KG1 (cell line): ENCODE measurements around the gene STIMATE.

Experiments
- DNase-seq: peaks from one replicate; lab custom pipeline; 2025; lab: John Stamatoyannopoulos, UW

STIMATE gene

DNA sequence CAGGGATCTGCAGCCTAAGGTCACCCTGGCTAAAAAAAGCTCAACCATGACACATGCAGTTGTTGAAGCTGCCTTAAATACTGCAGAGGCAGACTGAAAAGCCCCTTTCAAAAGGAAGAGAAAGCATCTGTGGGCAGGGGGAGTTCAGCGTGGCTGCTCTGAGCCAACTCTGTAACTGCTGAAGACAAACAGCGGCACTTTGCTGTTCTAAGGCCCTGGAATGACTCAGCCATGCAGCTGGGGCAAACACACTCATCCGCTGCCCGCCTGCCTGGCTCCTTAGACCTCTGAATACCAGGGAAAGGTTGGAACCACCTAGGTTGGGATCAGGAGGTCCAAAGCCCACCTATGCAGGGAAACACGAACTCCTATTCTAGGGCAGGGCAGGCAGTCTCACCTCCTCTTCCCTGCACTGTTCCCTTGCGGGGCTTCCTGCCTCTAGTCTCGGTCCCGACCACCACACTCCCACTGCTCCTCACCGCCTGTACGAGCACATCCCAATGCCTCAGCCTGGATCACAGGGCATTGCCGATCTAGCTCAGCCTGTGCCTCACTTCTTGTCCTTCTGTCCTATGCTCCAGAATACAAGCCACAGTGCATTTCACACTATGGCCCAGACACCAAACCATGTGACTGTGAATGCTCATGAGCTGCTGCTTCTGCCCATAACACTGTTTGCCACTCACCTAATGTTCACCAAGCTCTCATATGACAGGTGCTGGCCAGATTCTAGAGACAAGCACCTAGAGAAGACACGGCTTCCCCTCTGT lies 56.0 kb downstream of the STIMATE start:
- DNase-seq: no peak

DNA sequence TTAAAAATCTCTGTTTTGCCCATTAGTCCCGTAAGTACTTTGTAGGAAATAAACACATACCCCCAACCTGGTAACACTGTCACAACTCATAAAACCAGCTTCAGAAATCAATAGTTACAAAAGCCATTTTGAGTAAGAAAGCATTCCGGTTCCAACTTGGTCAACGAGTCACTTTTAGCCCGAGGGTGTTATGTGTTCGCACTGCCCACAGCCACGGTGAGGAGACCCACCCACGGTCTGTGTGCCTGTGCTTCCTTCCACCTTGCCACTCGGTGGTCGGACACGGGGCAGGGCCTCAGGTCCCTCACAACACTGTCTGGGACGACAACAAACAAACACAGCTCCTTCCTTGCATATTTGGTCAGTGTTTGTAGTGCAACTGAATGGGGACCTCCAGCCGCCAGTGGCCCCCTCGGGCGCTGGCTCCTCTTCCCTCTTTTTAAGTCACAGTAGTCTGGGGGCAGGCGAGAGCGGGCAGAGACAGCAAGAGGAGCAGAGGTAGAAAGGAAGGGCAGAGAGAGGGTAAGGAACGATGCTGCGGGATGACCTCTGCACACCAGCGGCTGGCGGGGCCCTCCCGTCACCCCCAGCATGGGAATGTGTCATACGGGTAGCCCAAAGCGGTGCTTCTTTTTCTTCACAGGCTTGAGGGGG lies 57.3 kb downstream of the STIMATE start:
- DNase-seq: no peak

DNA sequence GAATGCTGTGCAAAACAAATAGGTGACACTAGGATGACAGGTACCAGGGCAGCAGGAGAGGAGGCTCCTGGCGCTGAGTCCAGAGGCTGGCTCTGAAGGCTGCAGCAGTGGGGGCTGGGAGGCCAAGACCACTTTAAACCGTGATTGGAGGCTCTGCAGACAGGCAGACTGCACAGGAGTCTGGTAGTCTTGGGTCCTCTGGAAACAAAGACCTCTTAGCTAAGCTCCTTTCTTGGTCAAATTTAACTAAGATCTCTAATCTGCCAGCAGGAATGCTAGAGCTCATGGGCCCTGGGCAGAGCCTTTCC lies 58.1 kb downstream of the STIMATE start:
- no peak for DNase-seq

DNA sequence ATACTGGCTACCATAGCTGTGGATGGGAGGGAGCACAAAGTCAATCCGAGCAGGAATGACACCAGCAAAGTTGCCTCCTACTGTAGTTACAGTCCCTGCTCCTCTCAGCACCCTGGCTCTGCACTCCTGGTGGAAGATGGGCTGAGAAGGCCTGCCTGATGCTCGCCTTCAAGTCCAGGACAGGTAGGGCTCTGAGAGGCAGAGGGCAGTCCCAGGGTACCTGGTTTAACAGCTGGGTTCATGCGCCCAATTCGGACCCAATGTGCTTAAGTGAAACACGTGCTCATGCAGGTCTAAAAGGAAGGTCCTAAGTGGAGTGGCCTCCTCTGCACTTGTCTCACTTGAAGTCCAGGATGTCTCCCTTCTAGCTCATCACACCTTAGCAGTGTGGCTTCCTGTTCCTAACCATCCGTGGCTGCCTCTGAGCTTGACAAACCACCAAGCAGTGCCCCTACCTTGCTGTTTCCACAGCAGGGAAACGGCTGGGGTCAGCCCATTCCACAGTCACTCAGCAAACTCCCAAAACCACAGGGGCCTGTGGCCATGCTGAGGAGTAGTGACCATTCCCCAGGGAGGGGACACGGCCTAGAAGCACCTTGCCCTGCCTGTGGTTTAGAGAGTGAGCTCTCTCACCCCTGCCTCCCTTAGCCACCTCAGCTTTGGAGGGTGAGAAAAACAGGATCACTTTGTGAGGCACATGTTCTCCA lies 58.6 kb downstream of the STIMATE start:
- DNase-seq: no peak

DNA sequence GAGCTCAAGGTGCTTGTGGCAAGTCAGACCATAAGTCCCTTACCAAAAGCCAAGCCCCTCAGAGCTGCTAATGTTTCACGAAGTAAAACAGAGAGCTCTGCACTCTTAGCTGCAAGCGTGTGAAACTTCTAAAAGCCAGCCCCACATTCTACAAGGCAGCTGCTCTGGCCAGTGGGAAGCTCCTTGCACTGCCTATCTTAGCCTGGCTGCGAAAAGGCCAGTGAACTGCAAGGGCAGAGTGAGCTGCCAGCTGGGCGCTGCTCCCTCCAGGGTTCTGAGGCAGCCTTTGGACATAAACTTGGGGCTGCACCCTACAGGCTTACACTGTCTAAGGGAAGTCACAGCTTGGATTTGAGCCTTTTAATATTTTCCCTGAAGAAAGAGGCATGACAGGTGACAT lies 60.4 kb downstream of the STIMATE start:
- no peak for DNase-seq

DNA sequence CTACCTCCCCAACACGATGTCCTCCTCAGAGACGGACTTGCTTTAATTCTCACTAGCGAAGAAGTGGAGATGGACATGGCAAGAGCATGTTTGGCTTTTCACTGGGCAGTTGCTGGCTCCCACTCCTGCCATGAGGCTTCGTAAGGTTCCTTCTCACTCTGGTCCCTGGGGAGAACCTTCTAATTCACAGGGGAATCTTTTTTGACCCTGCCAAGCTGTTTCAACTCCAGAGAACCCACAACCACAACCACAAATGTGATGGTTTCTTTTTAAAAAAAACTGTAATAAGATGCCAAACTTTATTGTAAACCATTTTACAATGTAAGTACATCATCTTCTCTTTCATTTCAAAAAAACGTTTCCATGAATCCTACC lies 60.9 kb downstream of the STIMATE start:
- no peak for DNase-seq

DNA sequence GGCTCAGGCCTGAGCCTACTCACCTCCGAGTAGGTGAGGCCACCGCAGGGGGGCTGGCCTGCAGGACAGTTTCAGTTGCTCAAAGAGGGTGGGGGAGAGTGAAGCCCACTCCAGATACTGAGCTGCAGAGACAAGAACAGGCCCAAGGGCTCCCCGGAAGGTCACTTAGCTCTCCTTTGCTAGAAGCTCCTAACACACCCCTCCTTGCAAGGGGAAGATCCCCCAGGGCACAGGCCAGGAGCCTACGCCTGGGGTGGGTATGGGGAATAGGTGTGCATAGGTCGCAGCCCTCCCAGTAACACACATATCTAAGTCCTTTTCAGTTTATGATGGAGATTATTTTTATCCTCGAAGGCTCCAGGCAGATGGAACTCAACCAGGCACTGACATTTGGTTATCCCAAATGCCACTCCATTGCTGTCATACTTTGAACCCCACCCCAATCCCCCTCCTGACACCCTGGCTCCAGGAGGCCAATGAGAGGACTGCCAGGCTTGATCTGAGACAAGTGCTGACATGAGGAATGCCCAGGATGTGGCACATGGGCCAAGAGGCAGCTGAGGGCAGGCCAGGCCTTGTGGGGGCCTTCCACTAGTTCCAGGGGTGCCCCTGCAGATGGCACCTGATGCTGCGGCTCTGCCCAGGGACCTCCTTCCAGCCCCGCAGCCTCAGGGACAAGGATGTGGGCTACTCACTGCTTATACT lies 61.4 kb downstream of the STIMATE start:
- no peak for DNase-seq

DNA sequence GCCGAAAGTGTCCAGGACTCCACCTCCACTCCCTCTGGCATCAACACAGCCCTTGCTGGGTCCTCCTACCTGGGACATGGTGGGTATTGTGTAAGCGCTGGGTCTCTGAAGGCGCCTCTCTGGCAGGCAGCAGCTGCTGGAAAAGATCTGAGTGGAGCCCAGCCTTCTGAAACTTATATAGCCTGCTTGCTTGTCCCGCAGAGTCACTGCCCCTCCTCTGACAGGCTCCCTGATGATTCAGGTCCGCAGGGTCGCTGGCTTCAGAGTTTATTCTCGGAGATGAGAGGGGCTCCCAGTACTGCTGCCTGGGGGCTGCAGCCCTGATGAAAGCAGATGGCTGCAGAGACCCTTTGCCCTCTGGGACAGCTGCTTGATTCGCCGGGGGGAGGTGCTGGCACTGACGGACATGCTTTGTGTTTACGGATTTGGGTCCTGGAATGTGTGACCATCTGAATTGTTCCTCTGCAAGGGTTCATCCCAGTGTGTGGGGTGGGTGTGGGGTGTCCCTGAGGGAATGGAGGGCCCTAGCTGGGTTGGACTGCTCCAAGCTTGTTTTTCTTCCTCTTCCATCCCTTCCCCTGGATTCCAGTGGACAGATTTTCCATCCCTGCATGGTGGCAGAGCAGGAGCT lies 62.4 kb downstream of the STIMATE start, which contains the start of gene MUSTN1:
MUSTN1 (minus strand) TSS at position 149 of the 631 bp plus-strand sequence; CDS start at position 78, 71 bp downstream.
- no peak for DNase-seq

DNA sequence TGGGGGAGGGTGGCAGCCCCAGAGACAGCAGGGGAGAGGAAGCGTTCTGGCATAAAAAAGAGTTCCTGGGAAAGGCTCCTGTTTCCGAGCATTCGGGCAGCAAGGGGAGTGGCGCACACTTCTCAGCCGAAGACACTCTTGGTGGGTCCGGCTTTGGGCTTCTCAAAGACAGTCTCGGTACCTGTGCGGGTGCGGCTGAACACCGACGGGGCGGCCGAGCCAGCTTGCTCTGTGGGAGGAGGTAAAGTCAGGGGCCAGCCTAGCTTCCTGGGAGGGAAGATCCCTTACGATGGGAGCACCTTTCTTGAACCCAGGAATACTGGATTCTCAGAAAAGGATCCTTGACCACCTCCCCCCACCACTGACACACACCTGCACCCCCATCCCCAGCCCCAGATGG lies 64.1 kb downstream of the STIMATE start:
- no peak for DNase-seq

DNA sequence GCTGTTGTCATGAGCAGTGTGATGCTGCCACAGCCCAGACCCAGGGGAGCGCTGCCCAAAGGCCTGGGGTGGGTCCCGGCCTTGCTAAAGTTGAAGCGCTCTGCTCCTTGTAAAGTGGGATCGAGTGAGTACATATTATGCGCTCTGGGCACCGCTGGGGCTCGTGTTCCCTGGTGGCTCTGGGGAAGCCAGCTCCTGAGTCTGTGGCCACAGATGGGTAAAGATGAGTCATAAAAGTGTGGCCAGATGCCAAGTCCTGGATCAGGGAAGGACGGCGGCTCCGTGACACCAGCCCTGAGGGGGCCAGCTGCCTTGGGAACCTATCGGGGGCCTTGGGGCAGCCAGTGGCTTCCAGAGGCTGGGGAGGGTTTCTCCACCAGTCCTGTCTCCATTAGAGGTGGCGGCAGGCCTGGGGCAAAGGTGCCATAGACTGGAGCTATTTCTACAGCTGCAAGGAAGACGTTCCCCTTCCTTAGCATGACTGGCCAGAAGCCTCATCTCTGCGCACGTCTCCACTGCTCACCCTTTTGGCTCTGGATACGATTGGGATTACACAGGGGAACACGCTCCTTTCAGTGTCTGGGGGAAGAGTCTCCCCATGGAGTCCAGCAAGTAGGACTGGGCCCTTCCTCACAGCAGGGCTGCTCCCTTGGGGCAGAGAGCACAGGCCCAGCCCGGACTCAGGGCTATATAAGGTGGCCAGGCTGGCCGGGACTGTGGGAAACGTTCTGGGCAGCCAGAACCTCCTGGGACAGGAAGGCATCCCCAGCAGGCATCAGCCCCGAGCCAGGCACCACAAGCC lies 65.6 kb downstream of the STIMATE start:
- no peak for DNase-seq

DNA sequence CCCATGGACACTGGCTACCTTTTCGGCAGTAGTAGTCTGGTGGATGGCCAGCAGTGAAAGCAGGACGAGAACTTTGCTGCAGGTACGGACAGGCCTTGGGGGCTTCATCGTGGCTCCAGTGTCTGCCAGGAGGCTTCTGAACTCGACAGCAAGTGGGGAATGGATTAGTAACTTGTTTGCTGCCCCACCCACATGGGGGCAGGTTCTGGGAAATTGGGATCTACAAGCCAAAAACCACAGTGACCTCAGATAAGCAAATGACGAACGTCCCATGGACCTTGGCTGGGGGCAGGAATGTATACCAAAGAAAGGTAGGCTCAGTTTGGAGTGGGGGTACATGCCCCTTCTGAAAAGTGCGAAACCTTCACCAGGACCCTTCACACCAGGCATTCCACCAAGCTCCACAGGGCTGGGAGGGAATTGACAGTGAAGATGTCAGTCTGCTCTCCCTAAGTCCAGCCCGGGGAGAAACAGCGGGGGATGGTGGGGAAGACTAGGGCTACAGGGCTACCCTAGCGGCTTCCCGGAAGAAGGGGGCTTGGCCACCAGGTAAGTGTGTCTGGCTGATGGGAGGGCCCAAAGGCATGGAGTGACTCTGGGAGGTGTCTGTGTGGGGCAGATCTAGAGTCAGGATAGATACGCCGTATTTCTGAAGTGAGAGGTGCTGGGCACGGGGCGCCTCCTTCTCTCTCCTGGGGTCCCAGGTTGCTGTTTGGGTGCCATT lies 66.7 kb downstream of the STIMATE start, which contains the start of gene ITIH4:
ITIH4 (minus strand) TSS at position 138 of the 724 bp plus-strand sequence; CDS start at position 108, 30 bp downstream.
- DNase-seq: no peak

DNA sequence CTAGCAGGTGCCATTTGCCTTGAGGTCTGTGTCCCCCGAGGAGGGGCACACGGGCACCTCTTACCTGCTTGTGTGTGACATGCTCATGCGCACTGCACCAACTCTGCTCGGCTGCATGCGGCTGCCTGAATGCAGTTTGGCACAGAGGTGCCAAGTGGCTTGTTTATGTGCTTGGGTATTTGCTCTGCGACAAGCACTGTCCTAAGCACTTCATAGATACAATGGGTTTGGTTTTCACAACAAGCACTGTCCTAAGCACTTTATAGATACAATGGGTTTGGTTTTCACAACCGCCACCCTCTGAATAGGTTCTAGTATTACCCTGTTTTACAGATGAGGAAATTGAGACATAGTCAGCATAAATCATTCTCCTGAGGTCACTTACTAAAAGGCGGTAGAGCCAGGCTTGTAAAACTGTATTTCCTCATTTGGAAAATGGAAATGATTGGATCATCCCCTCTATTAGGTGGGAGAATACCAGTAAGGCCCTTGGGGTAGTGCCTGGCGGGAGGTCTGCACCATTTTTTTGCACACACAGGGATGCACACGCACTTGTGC lies 67.4 kb downstream of the STIMATE start:
- DNase-seq: no peak

DNA sequence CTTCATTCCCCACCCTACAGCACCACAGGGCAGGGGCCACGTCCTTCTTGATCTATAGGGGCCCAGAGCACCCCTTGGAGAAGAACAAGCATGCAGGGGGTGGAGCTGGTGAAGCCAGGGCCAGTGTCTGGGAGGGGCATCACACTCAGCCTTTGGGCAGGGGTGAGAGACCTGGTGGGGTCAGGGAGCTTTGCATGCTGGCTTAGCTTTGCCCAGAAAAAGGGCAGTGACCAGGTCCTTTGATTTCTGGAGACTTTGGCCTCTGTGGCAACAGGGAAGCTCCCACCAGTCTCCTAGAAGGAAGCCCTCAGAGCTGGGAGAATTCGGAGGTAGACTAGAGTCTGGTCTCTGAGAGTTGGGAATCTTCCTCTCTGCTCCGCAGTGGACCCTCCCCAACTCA lies 67.9 kb downstream of the STIMATE start:
- DNase-seq: no peak

DNA sequence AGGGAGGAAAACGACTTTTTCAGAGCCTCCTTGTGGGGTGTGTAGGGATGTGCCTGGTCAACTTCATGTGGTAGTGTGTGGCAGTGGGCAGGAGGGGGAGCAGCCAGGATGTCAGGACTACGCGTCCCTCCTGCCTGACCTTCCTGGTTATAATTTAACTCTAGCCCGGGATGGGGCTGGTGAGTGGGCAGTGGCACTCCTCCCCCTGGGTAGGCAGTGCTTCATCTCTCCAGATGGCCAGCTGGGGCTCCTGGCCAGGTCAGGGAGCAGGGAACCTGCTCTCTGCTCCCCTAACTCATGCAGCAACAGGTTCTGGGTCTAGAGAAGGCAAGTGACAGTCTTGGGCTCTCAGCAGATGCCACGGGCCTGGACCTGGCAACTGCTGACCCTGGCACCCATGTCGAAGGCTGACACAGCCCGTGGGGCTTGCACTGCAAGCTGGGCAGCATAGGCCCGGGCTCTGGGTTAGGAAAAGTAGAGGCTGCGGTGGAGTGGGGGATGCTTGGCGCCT lies 69.4 kb downstream of the STIMATE start:
- no peak for DNase-seq

DNA sequence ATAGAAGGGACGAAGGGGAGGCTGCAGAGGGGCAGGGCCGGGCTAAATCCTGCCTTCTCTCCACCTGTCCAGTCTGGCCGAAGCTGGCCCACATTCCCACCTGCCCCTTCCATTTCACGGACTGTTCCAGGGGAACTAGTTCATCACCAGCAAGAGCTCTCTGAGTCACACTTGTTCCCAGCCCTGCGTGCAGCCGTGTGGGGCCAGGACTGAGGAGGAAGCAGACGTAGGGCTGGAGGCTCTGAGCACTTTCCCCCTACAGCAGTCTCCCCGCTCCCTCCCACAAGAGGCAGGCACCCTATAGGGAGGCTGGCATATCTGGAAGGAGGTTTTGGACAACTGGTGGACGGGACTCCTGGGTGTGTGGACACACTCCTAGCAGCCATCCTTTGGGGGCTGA lies 69.9 kb downstream of the STIMATE start:
- no peak for DNase-seq

DNA sequence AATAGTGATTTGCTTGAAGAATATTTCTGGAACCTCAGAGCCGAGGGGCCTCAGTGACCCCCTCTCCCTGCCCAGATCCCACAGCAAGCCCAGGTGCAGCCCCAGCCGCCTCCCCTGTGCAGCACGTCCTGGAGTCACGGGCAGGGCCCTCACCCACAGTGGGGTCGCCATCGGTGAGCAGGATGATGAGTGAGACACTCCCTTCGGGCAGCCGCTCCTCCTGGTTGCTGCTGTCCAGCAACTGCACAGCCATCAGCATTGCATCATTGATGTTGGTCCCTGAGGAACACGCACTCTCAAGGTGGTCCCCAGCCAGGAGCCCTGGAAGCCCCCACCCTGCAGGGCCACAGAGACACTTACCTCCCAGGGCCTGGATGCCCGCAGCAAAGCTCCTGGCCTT lies 73.3 kb downstream of the STIMATE start:
- DNase-seq: no peak

DNA sequence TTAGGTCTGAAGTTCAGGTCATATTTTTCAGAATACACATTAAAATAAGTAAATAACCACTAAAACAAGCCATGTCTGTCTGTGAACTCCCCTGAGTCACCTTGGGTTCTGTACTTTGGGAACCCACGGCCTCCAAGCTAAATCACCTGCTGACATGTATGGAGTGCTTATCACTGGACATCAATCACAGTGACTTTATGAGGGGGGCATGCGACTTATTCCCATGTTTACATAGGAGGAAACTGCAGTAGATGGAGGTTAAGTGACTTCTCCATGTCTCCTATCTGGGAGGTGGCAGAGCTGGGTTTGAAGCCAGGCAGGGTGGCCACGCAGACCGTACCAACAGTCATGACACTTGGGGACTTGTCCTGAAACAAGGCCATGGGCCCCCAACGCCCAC lies 75.0 kb downstream of the STIMATE start:
- no peak for DNase-seq

DNA sequence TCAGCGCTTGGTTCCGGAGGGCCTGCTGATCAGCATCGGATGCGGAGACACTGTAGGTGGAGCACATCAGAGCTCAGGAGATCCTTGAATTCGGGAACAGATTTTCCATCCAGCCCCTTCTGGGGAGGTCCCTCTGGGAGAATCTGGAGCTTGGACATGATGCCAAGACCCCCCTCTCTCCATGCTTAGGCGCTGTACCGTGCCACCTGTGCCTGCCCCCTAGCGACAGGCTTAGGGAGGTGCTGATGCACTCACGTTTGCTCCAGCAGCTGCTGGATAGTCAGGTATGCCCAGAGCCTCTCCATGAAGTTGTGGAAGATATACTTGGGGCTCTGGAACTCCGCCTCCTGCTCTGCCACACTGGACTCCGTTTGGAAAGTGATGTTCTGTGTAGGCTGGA lies 76.6 kb downstream of the STIMATE start:
- DNase-seq: no peak

DNA sequence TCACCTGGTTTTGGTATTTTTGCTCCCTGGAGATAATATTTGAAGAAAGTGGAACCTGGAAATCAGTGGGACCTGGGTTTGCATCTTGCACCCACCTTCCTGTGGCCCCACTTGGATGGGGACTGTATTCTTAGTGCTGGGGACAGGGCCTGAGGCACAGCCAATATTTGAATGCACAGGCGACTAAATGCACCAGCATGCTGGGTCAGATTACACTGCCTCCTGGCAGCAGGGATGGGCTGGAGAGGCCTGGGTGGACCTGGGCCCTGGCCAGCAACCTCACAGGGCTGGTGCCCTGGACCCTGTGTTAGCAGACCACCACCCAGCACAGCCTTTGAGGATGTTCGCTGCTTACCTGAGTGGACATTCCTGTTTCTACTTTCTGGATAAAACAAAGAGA lies 77.4 kb downstream of the STIMATE start:
- DNase-seq: no peak

DNA sequence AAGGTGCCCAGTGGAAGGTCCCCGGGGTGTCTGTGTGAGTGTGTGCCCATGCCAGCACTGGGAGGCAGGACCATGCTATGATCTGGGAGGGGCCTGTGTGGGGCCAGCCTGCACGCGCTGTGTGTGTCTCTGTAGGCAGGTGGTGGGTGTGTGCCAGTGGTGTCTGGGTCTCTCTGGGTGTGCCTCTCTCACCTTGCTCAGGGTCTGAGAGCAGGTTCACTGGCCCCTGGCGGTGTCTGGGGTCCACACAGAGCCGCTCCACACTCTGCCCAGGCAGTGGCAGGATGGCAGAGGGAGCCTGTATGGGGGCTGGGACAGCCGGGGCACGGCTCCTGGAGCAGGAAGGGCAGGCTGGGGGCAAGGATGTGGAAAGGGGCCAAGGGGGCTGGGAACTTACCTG lies 79.5 kb downstream of the STIMATE start:
- DNase-seq: no peak
